Measurements from ENCODE around the gene SERINC2. TPM values are rescaled to one million over a fixed set of nuclear protein-coding genes. Genes with fewer than 3 reads are reported as not detected.

Gene SERINC2
- total and polyA plus RNA-seq, 10 of the 15 experiments (the other 5 are each of a cell fraction or from before 2014, with no cell fraction given): 0.02 to 9.4 (median 0.50) TPM

DNA sequence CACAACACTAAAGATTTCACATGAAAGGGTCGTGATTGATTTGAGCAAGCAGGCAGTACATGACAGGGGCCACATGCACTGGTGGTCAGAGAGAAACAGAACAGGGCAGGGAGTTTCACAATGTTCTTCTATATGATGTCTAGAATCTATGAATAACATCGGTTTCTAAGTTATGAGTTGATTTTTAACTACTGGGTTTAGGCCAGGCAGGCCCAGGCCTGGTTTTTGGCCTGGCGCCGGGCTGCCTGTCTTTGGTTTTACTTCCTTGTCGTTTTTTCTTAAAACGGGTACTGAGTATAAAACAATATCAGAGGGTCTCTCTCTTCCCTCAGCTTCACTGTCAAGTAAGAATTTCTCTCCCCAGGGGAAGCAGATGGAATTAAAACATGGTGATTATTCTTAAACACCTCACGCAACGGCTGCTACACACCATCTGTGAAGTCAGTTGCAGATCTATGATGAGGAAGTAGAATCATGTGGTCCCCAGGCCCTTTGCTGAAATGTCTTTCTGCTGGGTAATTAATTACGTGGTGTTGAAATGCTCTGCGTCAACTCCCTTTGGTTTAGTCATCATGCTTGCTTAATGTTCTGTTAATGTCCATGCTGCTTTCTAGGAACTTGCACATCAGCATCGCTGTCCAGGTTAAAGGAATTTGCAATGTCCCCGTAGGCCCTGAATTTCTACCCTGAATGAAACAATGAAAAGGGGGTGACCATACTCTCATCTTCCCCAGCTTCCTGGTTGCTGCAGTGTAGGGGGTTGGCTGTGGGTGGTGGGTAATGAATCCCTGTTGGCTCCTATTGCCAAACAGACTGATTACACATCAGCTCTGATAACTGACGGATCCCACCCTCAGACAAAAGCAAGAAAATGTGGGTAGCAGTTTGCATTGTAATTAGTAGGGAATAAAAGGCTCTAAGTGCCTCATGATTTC, 70.3 kb downstream of the SERINC2 start (continued):
- TF ChIP-seq MLLT1 (IDR thresholded peaks at IDR 0.05) (peak; percentile 83), ZNF24 (IDR thresholded peaks at IDR 0.05) (0 out of 2 replicates have a peak, but pooled peaks have one; percentile 48), USF1 (IDR thresholded peaks at IDR 0.05; ENCODE audit: borderline replicate concordance, extremely low read length, insufficient read depth, low read depth, low read length) (no peak), ZSCAN29 (IDR thresholded peaks at IDR 0.05) (no peak), EP300 (IDR thresholded peaks at IDR 0.05; ENCODE audit: borderline replicate concordance in 1 of 2, control insufficient read depth in 1 of 2, low read depth in 2 of 2, low read length in 2 of 2) (peak in 1 of 2 experiments; percentile 87; a peak in 3 of 4 replicates), IKZF1 (conservative IDR thresholded peaks at IDR 0.05) (peak; percentile 75), SIX5 (IDR thresholded peaks at IDR 0.05; ENCODE audit: low read depth, low read length, severe bottlenecking) (no peak), DPF2 (IDR thresholded peaks at IDR 0.05) (peak; percentile 88), ZNF207 (IDR thresholded peaks at IDR 0.05; ENCODE audit: borderline replicate concordance) (no peak), NR2F1 (conservative IDR thresholded peaks at IDR 0.05) (0 out of 2 replicates have a peak, but pooled peaks have one; percentile 39), PAX8 (IDR thresholded peaks at IDR 0.05) (no peak), BHLHE40 (IDR thresholded peaks at IDR 0.05; ENCODE audit: borderline replicate concordance in 1 of 2, low read depth in 2 of 2, low read length in 1 of 2) (peak in 1 of 2 experiments; percentile 51; a peak in 2 of 4 replicates), BMI1 (IDR thresholded peaks at IDR 0.05; ENCODE audit: borderline replicate concordance) (peak; percentile 60), CREB1 (IDR thresholded peaks at IDR 0.05; ENCODE audit: low read depth) (peak; percentile 61), JUND (IDR thresholded peaks at IDR 0.05; ENCODE audit: low read depth, low read length) (no peak), RAD51 (IDR thresholded peaks at IDR 0.05) (peak; percentile 86), MTA2 (IDR thresholded peaks at IDR 0.05; ENCODE audit: low read depth) (peak; percentile 91)
- TF ChIP-seq, protein P1, sequence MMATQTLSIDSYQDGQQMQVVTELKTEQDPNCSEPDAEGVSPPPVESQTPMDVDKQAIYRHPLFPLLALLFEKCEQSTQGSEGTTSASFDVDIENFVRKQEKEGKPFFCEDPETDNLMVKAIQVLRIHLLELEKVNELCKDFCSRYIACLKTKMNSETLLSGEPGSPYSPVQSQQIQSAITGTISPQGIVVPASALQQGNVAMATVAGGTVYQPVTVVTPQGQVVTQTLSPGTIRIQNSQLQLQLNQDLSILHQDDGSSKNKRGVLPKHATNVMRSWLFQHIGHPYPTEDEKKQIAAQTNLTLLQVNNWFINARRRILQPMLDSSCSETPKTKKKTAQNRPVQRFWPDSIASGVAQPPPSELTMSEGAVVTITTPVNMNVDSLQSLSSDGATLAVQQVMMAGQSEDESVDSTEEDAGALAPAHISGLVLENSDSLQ (IDR thresholded peaks at IDR 0.05): peak; percentile 56; the same call in 1 of the 2 replicates
- TF ChIP-seq, protein P2, sequence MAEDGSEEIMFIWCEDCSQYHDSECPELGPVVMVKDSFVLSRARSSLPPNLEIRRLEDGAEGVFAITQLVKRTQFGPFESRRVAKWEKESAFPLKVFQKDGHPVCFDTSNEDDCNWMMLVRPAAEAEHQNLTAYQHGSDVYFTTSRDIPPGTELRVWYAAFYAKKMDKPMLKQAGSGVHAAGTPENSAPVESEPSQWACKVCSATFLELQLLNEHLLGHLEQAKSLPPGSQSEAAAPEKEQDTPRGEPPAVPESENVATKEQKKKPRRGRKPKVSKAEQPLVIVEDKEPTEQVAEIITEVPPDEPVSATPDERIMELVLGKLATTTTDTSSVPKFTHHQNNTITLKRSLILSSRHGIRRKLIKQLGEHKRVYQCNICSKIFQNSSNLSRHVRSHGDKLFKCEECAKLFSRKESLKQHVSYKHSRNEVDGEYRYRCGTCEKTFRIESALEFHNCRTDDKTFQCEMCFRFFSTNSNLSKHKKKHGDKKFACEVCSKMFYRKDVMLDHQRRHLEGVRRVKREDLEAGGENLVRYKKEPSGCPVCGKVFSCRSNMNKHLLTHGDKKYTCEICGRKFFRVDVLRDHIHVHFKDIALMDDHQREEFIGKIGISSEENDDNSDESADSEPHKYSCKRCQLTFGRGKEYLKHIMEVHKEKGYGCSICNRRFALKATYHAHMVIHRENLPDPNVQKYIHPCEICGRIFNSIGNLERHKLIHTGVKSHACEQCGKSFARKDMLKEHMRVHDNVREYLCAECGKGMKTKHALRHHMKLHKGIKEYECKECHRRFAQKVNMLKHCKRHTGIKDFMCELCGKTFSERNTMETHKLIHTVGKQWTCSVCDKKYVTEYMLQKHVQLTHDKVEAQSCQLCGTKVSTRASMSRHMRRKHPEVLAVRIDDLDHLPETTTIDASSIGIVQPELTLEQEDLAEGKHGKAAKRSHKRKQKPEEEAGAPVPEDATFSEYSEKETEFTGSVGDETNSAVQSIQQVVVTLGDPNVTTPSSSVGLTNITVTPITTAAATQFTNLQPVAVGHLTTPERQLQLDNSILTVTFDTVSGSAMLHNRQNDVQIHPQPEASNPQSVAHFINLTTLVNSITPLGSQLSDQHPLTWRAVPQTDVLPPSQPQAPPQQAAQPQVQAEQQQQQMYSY (CRISPR knock-in tag; IDR thresholded peaks at IDR 0.05): 0 out of 2 replicates have a peak, but pooled peaks have one; percentile 25
